HG03457 (cell line): ENCODE results near the gene NOD2.

Source experiments
- ATAC-seq: cut with Tn5 transposase; IDR thresholded peaks from one replicate; pipeline ENCODE4 v1.9.1; 2021; ENCODE audit warnings: moderate number of reproducible peaks; ENCODE audit not compliant: unreplicated experiment

NOD2 gene

GRCh38 chr16:50692999-50693781 is at the start of gene NOD2:
Gene NOD2 (plus strand): TSS chr16:50693606. CDS start chr16:50699496, 5,890 bp downstream.
- ATAC-seq, result no peak

DNA sequence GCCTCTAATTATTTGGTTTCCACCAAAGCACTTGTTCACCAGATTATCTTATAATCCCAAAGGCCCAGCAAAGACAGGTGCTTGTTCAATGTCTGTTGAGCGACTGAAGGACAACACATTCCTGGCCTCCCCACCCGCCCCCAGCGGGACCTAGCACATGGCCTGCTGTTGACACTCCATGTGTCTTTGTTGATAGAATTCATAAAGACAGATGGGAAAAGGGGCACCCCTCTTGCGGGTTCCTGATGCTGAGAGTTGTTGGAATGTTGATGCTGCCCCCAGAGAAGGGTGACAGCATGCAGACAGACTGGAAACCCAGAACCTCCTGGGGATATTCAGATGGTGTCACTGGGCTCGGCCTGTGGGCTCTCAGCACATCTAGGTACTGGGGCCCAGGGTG is 49.2 kb upstream of the NOD2 start:
- ATAC-seq, result no peak

DNA sequence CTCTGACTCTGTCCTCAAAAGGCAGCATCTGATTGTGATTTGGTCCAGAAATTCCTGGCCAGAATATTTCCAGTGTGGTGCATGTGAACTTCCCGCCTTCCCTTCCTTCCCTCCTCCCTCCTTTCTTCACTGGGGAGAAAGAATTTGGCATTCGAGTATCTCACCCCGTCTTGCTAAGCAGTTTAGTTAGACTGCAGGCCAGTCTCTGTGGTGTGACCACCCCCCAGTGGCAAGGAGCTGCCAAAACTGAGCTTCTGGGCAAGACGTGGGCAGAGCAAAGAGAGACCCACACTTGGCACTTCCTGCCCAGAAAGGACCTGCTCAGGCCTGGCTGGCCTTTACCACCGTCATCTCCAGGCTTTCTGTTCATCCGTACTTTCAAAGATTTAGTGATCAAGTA is 48.7 kb upstream of the NOD2 start:
- no peak for ATAC-seq

- ATAC-seq, result no peak
Observed at GRCh38 chr16:50645563-50646220, 47.7 kb upstream of the NOD2 start.

DNA sequence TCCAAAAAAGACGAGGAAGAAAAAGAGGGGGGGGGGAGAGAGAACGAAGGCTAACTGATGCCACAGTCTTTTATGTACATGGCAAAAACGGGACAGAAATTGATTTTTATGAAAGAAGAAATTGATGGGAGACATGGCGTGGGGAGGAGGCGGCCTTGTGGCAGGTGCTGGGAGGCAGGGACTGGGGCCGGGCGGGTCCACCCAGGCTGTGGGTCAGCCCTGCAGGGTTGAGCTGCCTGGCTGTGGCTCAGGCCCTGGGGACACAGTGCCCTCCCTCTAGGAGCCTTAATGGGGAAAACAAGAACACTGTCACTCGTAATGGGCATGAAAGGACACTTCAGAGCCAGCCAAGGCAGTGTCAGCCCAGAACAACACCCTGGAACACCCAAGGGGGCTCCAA is 47.1 kb upstream of the NOD2 start:
- no peak for ATAC-seq

- ATAC-seq, result no peak
Observed at GRCh38 chr16:50651835-50652438, 41.5 kb upstream of the NOD2 start.

GRCh38 chr16:50652836-50653425 is 40.5 kb upstream of the NOD2 start:
- ATAC-seq, result no peak

DNA sequence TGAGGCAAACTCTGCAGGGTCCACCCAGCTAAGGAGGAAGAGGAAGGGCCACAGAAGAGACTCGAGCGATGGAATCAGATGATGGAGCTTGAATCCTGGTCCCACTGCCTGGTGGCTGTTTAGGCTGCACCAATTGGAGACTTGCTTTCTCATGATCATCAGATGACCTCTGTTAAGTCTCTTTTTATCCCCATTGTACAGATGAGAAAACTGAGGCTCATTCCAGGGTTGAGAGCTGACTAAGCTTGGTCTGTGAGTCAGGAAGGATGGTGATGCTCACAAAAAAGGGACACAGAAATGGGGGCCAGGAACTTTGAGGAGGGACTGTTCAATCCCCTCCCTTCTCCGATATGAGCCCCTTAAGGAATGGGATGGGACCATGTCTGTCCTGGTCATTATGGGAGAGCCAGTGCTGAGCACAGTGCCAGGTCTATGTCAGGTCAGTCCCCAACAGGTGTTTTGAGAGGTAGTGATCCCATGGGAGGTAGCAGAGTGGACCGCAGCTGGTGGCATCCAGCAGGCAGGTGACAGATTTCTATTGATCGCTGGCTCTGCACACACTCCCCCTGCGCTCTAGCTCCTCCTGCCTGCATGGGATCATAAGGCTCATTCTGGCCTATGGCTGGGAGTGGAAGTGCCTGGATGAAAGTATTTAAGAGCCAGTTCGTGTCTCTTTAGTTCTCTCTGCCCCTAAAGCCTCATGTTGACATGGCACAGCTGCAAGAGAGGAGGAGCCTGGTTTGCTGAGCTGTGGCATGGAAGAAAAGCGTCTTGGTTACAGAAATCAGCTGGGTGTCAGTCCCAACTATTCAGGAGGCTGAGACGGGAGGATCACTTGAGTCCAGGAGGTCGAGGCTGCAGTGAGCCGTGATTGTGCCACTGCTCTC is 39.5 kb upstream of the NOD2 start:
- ATAC-seq, result no peak

GRCh38 chr16:50655558-50656055 is 37.8 kb upstream of the NOD2 start:
- no peak for ATAC-seq

DNA sequence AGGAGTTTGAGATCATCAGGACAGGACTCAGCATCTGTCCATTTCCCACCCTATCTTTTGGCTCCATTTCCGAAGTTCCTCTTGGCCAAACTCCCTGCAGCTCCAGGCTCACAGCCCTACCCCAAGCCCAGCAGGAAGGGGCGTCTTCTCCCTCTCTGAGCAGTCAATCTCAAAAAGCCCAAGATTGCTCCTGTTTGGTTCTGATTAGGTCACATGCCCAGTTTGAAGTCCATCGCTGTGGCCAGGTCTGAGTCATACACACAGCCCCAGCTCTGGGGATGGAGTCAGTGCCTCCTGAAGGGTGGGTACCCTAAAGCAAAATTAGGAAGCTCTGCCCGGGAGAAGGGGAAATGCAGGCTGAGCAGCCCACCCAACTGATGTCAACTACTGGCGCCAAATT is 36.2 kb upstream of the NOD2 start:
- no peak for ATAC-seq

DNA sequence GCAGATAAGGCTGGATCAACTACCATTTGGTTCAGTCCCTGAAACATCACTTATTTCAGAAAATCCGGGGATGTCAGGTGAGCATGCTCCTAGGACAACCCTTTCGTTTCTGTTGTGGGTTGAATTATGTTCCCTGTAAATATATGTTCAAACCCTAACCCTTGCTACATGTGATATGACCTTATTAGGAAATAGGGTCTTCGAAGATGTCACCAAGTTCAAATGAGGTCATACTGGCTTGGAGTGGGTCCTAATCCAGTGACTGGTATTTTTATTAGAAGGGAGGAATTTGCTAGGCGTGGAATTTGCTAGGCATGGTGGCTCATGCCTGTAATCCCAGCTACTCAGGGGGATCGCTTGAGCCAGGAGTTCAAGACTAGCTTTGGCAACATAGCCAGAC is 33.6 kb upstream of the NOD2 start:
- ATAC-seq, result no peak

DNA sequence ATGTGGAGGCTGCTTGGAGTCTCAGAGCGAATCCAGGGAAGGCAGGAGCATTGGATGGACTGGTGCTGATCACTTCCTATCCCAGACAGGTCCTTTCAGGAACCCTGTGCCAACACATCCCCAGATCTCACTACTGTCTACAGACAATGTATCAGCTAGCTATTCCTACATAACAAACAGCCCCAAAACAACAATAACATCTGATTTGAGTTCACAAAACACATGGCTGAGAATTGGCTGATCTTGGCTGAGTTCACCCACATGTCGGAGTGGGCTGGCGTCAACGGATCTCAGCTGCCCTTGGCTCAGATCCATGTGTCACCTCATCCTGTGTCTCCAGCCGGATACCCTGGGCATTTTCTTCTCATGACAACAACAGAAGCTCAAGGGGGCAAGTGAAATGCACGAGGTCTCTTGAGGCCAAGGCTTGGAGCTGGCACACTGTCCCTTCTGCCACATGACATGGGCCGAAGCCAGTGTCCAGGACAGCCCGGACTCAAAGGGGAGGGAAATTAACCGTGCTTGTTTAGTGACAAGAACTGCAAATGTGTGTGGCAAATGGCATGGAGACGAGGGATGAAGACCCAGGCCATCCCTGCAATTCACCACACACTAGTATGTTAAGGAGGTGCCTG is 31.0 kb upstream of the NOD2 start:
- no peak for ATAC-seq

GRCh38 chr16:50664270-50664669 is 29.1 kb upstream of the NOD2 start:
- ATAC-seq, result no peak

DNA sequence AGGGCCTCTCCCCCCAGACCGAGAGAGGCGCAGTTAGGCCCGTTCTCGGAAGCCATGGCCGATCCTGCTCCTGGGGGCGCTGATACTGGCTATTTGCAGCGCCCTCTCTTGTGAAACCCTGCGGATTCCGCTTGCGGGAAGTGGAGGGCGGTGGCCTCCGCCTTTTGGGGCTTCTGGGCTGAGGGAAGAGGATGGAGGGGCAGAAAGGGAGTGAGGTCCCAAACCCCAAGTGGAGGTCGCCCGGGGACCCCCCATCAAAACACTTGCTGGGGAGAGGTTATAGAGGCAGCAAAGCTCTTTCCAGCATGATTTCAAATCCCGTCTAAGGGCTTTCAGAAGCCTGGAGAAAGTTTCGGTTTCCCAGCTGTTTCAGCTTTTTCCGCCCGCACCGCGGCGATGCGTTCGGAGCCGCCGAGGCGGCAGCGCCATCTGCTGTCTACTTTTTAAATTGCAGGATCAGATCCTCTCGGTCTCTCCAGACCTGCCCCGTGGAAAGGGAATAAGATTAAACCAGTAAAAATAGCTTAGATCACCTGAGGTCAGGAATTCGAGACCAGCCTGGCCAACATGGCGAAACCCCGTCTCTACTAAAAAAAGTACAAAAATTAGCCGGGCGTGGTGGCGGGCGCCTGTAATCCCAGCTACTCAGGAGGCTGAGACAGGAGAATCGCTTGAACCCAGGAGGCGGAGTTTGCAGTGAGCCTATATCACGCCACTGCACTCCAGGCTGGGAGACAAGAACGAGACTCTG is 28.1 kb upstream of the NOD2 start:
- ATAC-seq, result no peak

DNA sequence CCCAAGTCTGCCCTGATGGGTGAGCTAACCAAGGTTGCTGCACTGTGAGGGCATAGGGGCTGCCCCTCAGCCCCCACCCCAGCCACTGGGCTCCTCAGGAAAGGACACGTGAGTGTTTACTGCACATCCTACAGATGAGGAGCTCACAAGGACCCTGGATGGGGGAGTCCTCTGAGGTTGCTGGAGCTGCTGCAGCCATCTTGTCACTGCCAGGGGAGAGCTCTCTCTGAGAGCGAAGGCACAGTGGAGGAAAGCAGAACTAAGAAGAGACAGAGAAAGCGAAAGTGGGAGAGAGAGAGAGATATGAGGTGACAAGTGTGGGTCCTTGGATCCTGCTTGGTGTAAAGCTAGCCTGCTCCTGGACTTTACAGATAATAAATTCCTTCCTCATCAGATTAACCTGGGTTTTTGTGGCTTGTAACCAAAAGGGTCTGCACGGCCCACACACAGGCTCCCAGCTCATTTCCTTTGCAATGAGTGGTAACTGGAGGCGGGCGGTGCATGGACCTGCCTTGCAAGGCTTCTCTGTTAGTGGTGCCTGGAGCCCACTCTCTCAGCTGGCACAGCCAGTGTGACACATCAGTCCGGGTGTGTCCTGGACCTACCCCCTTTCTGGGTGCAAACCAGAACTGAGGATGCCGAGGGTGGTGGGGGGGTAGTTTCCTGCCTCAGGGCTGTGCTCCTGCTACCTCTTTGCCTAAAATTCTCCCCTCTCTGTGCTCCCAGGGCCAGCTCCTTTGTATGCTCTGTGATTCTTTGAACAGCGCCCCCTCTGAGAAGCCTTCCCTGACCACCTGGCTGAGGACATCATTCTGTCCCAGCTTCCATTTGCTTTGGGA is 26.5 kb upstream of the NOD2 start:
- ATAC-seq, result peak; percentile 68

- ATAC-seq, result no peak
Observed at GRCh38 chr16:50667497-50668367, 25.7 kb upstream of the NOD2 start.

- ATAC-seq, result no peak
Observed at GRCh38 chr16:50668368-50669008, 24.9 kb upstream of the NOD2 start.
